GM18907 (cell line): ENCODE measurements around the gene KRTDAP.
A peak's percentile ranks its signal among the peaks of the same experiment; 100 is the strongest.

ENCODE experiments used
- ATAC-seq: cut with Tn5 transposase; IDR thresholded peaks from one replicate; pipeline ENCODE4 v1.9.1; 2021; ENCODE audit warnings: mild to moderate bottlenecking, moderate library complexity; ENCODE audit not compliant: unreplicated experiment

Gene KRTDAP

DNA sequence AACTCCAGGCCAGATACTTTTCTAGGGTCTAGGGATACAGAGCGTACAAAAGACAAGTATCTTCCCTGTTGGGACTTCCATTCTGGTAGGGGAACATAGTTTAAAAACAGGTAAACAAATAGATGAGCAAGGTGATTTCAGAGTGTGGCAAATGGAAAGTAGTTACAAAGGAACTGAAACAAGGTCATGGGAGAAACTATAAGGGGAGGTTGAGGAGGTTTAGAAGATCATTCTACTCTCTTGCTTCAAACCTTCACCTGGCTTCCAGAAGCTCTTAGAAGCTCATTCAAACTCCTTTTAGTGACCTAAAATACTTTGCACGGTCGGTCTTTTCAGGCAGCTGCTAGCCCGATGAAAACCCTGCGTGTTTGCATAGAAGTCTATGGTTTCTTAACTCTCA lies 33.1 kb downstream of the KRTDAP start:
- ATAC-seq = peak; percentile 46

GRCh38 chr19:35455616-35456201 lies 34.6 kb downstream of the KRTDAP start:
- no peak for ATAC-seq

- no peak for ATAC-seq
Measured at GRCh38 chr19:35454663-35455062, 35.6 kb downstream of the KRTDAP start.

GRCh38 chr19:35451338-35452096 lies 38.7 kb downstream of the KRTDAP start:
- ATAC-seq = peak; percentile 62

DNA sequence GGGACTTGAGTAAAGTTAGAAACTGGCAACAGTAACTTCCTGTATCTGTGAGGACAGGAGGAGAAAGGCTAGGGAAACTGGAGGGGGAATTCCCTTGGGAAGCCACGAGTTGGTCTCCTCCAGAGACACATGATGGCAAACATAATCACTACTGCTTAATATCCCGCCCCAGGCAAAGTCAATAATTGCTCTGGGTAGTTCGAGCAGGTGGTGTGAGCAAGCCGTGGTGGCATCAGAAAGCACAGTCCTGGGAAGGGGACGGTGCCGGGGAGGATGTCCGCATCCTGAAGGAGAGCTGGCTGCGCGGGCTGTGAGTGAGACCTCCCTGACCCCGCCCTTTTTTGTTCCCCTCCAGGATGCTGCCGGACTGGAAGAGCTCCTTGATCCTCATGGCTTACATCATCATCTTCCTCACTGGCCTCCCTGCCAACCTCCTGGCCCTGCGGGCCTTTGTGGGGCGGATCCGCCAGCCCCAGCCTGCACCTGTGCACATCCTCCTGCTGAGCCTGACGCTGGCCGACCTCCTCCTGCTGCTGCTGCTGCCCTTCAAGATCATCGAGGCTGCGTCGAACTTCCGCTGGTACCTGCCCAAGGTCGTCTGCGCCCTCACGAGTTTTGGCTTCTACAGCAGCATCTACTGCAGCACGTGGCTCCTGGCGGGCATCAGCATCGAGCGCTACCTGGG lies 40.8 kb downstream of the KRTDAP start:
- no peak for ATAC-seq

GRCh38 chr19:35447606-35448469 lies 42.4 kb downstream of the KRTDAP start, which contains the start of gene FFAR2:
FFAR2 (plus strand) TSS chr19:35448257; CDS start chr19:35449715, 1,458 bp downstream.
- no peak for ATAC-seq

DNA sequence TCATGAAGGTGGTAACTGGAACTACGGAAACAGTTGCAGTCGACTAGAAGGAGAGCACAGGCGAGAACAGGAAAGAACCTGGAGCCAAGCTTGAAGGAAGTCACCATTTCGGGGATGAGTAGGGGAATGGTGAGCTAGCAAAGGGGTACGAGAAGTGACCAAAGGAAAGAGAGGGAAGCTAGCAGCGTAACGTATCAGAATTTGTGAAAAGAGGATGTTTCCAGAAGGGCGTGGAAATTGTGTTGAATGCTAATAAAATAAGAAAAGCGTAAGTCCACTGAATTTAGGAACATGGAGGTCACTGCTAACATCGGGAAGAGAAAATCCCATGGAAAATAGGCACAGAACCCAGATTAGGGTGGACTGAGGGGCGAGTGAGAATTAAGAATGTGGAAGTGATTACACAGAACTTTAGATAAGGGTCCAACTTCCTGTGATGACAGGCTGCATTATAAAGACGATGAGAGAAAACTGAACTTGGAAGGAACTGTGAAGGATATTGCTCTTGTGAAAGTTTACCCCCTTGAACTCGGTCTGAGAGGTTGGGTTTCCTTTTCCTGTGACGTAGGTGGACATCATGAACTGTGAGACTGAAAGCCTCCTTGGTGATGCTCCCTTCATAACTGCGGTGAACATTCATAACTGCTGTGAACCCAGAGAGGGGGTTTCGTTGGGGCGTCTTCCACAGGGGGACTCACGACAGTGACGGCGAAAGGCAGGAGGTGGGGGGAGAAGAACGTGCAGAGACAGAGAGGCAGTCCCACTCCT lies 44.3 kb downstream of the KRTDAP start:
- no peak for ATAC-seq

GRCh38 chr19:35444735-35445134 lies 45.5 kb downstream of the KRTDAP start:
- no peak for ATAC-seq

- no peak for ATAC-seq
Measured at GRCh38 chr19:35442091-35442490, 48.2 kb downstream of the KRTDAP start.

DNA sequence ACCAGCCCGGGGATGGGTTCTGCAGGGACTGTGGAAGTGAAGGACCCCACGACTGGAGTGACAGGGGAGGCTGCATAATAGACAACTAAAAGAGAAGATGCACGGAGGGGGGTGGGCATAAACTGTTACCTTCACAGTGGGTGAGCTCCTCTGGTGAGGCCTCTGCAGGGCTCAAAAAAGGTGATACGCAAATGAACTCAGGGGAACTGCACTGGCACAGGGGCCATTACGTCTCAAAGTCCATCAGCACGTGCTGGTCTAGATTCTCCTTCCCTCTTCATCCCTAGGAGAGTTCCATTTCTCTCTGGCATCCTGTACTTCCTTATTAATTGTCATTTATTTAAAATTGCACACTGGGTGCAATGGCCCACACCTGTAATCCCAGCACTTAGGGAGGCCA lies 50.3 kb downstream of the KRTDAP start:
- no peak for ATAC-seq

DNA sequence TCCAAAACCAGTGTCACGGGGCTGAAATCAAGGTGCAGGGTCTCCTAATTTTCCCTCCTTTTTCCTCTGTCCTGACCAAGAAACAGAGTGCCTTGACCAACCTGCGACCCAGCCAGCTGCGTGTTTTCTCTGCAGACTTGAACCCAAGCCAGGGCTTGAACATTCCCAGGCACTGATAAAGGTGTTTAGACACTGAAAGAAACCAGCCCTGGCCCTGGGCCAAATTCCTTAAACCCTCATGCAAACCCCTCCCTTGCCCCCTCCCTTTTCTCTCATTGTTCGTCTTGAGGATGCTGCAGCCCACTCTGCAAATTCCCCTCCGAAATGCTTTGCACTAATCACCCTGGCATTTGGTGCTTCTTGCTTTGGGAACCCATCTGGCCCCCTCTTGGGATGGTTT lies 51.7 kb downstream of the KRTDAP start:
- ATAC-seq = no peak

- no peak for ATAC-seq
Measured at GRCh38 chr19:35438096-35438495, 52.2 kb downstream of the KRTDAP start.

DNA sequence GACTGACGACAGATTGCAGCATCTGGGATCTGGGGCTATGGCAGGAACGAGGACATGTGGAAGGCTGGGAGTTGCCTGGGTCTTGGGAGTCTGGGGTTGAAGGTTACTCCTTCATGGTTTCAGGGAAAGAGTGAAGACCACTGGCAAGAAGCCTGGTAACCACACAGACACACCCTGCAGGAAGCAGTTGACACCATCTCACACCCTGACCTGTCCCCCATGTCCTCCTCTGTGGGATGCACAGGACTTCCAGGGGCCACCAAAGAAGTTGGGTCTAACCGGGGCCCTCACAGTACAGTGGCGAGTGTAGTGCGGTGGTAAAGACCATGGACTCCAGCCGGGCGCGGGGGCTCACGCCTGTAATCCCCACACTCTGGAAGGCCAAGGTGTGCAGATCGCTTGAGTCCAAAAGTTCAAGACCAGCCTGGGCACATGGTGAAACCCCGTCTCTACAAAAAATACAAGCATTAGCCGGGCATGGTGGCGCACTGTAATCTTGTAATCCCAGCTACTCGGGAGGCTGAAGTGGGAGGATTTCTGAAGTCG lies 52.8 kb downstream of the KRTDAP start:
- no peak for ATAC-seq
